Measurements from ENCODE around the gene DIP2C. TPM values are rescaled to one million over a fixed set of nuclear protein-coding genes. Genes with fewer than 3 reads are reported as not detected.

Gene DIP2C
- total RNA-seq, 3 donors from 2014 or later, result 8.0 to 72.0 (median 8.5) TPM

DNA sequence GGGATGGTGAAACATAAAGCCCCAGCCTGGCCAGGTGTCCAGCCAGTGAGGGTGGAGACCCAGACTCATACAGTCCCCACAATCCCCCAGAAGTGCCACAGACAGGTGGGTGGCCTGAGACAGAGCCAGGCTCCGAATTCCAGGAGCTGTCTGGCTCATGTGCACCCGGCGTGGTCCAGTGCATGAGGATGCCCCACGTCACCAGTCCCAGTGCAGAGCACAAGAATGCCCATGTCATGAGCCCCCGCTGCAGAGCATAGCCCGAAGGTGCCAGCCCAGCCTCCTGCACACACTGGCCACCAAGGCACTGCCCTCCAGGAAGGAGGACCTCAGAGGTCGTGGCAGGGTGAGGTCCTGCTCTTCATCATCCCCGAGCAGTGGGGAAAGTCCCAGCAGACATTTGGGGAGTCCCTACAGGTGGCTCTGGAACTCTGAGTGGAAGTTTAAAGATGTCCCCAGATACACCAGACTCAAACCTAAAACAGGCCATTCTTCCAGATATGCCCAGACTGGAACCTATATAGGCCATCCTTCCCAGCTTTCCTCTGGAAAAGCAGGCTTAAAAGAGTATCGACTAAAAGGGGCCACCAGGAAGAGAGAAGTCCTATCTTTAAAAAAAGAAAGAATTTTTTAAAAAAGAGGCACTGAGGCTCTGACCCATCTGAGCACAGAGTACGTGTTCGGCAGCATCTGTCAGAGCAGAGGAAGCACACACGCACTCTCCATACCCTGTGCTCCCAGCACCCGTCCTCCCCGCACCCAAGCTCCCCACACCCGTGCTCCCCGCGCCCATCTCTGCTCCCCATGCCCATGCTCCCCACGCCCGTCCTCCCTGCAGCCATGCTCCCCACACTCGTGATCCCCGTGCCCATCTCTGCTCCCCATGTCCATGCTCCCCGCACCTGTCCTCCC is 11.5 kb downstream of the DIP2C start:
- TF ChIP-seq, protein P1, sequence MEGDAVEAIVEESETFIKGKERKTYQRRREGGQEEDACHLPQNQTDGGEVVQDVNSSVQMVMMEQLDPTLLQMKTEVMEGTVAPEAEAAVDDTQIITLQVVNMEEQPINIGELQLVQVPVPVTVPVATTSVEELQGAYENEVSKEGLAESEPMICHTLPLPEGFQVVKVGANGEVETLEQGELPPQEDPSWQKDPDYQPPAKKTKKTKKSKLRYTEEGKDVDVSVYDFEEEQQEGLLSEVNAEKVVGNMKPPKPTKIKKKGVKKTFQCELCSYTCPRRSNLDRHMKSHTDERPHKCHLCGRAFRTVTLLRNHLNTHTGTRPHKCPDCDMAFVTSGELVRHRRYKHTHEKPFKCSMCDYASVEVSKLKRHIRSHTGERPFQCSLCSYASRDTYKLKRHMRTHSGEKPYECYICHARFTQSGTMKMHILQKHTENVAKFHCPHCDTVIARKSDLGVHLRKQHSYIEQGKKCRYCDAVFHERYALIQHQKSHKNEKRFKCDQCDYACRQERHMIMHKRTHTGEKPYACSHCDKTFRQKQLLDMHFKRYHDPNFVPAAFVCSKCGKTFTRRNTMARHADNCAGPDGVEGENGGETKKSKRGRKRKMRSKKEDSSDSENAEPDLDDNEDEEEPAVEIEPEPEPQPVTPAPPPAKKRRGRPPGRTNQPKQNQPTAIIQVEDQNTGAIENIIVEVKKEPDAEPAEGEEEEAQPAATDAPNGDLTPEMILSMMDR (IDR thresholded peaks at IDR 0.05), result no peak
- DNase-seq (peak in 2 of 3 donors; percentile 12 to 36), ATAC-seq (no peak)
- no peaks in the 10 kb centered on the region for H3K4me1 ChIP-seq (ENCODE audit: low read depth)
- no peak overlapping the region for H3K4me3 ChIP-seq
- H3K9me3 ChIP-seq, result no peaks in the 10 kb centered on the region
- intact Hi-C loops (cut with DNase I, micrococcal nuclease), result no loop called here
- no peaks in the 10 kb centered on the region for H3K36me3 ChIP-seq (ENCODE audit: low read depth)

DNA sequence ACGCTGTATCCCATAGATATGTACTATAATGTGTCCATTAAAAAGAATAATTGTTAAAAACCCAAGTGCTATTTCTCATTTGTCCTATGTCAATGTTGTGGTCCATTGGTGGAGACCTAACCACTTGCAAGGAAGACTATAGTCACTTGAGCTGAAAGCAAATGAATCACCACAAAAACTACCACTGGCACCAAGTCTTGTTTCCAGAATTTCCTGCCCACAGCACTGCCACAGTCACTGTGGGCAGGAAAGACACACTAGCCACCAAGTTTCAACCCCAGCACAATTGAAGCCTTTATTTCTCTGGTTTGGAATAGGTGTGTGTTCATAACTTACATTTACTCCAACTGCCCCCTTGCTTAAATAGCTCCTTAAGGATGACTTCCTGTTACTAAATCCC is 12.4 kb downstream of the DIP2C start:
- TF ChIP-seq, protein P1 (IDR thresholded peaks at IDR 0.05), result no peak
- ATAC-seq (no peak), DNase-seq (no peak)
- Histone ChIP-seq H3K4me1 (ENCODE audit: low read depth) (no peaks in the 10 kb centered on the region), H3K9me3 (no peaks in the 10 kb centered on the region), H3K36me3 (ENCODE audit: low read depth) (no peaks in the 10 kb centered on the region), H3K4me3 (no peak overlapping the region)
- intact Hi-C loops (cut with DNase I, micrococcal nuclease), result no loop called here

DNA sequence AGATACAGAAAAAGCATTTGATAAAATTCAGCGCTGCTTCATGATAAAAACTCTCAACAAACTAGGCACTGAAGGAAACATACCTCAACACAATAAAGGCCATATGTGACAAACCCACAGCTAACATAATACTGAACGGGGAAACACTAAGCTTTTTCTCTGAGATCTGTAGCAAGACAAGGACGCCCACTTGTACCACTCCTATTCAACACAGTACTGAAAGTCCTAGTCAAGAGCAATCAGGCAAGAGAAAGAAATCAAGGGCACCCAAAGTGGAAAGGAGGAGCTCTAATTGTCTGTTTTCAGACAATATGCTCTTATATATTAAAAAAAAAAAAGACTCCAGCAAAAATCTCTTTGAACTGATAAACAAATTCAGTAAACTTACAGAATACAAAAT is 13.3 kb downstream of the DIP2C start:
- TF ChIP-seq, protein P1 (IDR thresholded peaks at IDR 0.05), result no peak
- no peaks in the 10 kb centered on the region for H3K36me3 ChIP-seq (ENCODE audit: low read depth)
- no peaks in the 10 kb centered on the region for H3K4me1 ChIP-seq (ENCODE audit: low read depth)
- H3K9me3 ChIP-seq, result no peaks in the 10 kb centered on the region
- H3K4me3 ChIP-seq, result no peak overlapping the region
- ATAC-seq (no peak), DNase-seq (no peak)
- intact Hi-C loops (cut with DNase I, micrococcal nuclease), result no loop called here

DNA sequence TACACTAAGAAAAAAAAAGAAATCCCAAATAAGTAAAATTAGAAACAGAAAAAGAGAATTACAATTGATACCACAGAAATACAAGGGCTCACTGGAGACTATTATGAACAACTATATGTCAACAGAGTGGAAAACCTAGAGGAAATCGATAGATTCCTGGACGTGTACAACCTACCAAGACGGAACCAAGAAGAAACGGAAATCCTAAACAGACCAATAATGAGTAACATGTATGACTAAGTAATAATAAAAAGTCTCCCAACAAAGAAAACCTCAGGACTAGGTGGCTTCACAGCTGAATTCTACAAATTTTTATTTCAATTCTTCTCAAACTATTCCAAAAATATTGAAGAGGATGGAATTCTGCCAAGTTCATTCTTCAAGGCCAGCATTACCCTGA is 13.9 kb downstream of the DIP2C start:
- Histone ChIP-seq H3K9me3 (no peaks in the 10 kb centered on the region), H3K4me1 (ENCODE audit: low read depth) (no peaks in the 10 kb centered on the region), H3K4me3 (no peak overlapping the region), H3K36me3 (ENCODE audit: low read depth) (no peaks in the 10 kb centered on the region)
- TF ChIP-seq, protein P1 (IDR thresholded peaks at IDR 0.05), result no peak
- DNase-seq (no peak), ATAC-seq (no peak)
- intact Hi-C loops (cut with DNase I, micrococcal nuclease), result no loop called here

DNA sequence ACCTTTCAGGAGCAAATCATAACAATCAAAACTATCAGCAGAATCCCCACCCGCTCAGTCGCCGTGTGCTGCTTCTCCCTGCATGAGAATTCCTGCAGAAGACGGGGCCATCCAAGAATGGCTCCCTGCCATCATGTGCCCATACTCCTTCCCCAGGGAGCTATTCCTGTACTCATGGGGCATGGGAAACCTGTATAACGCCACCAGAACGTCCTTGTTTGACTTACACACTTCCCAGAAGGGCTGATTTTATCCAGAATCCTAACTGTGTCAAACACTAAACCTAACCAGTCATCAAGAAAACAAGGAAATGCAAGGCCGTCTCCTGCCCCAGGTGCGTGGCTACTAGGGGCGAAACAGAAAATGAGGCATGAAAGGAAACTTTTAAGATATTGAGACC is 16.0 kb downstream of the DIP2C start:
- intact Hi-C loops (cut with DNase I, micrococcal nuclease), result no loop called here
- DNase-seq (no peak), ATAC-seq (no peak)
- no peaks in the 10 kb centered on the region for H3K36me3 ChIP-seq (ENCODE audit: low read depth)
- no peak overlapping the region for H3K4me3 ChIP-seq
- H3K9me3 ChIP-seq, result no peaks in the 10 kb centered on the region
- H3K4me1 ChIP-seq (ENCODE audit: low read depth), result no peaks in the 10 kb centered on the region
- TF ChIP-seq, protein P1 (IDR thresholded peaks at IDR 0.05), result no peak

Data from mucosa of descending colon (tissue), 3 donors.